Kidney epithelial cell (primary cell): Measurements from ENCODE around the gene AKNA. TPM values are rescaled to one million over a fixed set of nuclear protein-coding genes. Genes with fewer than 3 reads are reported as not detected.

Experiments
- DNase-seq: peaks from one replicate; pipeline ENCODE4 v3.0.0-alpha.2; 2010; ENCODE audit warnings: low read depth
- H3K27me3 ChIP-seq: 2 replicates; pipeline ENCODE4 v1.6.0; 2011; ENCODE audit warnings: low read length; ENCODE audit not compliant: control insufficient read depth, insufficient read depth
- H3K36me3 ChIP-seq: 2 replicates; pipeline ENCODE4 v1.5.1; 2011; ENCODE audit warnings: low read length; ENCODE audit not compliant: control insufficient read depth, insufficient read depth
- H3K4me3 ChIP-seq: 2 replicates; pipeline ENCODE4 v1.5.1; 2011; ENCODE audit warnings: low read depth, mild to moderate bottlenecking, control low read depth, low read length
- total RNA-seq: library from RNA; depleted of rRNA; stranded (reverse); fragments of >200 nt; gene quantifications from 2 replicates; pipeline ENCODE4 v1.2.3, GENCODE V29; 2015
- TF ChIP-seq, protein P1 (sequence below): IDR thresholded peaks from 2 replicates; pipeline ENCODE4 v1.5.1; 2011; ENCODE audit warnings: mild to moderate bottlenecking, moderate library complexity, low read length, control low read depth, inconsistent platforms; ENCODE audit not compliant: insufficient read depth, poor library complexity, severe bottlenecking

Gene AKNA
- total RNA-seq, 1 donor from 2014 or later, result 34.6 TPM

DNA sequence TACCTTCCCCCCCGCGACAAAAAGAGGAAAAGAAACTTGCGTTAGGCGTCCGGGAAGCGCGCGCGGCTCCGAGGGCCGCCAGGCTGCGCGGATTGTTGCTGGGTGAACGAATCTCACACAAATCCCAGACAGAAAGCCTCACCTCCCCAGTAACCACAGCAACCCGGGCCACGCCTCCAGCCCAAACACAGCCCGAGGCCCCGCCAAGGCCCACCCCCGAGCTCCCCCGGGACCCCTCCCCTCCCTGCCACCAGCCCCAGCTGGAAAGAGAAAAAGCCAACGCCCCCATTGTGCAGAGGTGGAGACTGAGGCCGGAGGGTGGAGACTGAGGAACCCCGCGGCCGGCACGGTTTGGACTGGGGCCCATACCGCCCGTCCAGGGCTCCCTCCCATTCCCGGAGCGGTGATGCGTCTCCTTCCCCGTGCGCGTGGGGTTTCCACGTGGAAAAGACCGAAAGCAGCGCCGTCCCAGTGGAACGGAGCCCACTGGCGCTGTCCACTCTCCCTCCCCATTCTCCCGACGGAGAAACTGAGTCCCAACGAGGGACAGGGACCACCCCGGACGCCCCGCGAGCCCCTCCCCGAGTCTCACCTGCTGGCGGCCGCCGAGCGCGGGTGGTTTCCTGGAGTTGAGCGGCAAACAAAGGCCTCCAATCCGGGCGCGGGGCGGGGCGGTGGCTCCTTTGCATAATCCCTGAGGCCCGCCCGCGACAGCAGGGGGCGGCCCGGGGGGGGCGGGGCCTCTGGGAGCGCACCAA is 10.2 kb upstream of the AKNA start:
- Histone ChIP-seq H3K4me3 (peak overlapping the region; percentile 88), H3K27me3 (no peaks in the 10 kb centered on the region), H3K36me3 (no peaks in the 10 kb centered on the region)
- TF ChIP-seq, protein P1, sequence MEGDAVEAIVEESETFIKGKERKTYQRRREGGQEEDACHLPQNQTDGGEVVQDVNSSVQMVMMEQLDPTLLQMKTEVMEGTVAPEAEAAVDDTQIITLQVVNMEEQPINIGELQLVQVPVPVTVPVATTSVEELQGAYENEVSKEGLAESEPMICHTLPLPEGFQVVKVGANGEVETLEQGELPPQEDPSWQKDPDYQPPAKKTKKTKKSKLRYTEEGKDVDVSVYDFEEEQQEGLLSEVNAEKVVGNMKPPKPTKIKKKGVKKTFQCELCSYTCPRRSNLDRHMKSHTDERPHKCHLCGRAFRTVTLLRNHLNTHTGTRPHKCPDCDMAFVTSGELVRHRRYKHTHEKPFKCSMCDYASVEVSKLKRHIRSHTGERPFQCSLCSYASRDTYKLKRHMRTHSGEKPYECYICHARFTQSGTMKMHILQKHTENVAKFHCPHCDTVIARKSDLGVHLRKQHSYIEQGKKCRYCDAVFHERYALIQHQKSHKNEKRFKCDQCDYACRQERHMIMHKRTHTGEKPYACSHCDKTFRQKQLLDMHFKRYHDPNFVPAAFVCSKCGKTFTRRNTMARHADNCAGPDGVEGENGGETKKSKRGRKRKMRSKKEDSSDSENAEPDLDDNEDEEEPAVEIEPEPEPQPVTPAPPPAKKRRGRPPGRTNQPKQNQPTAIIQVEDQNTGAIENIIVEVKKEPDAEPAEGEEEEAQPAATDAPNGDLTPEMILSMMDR, result no peak
- peak; percentile 56 for DNase-seq

DNA sequence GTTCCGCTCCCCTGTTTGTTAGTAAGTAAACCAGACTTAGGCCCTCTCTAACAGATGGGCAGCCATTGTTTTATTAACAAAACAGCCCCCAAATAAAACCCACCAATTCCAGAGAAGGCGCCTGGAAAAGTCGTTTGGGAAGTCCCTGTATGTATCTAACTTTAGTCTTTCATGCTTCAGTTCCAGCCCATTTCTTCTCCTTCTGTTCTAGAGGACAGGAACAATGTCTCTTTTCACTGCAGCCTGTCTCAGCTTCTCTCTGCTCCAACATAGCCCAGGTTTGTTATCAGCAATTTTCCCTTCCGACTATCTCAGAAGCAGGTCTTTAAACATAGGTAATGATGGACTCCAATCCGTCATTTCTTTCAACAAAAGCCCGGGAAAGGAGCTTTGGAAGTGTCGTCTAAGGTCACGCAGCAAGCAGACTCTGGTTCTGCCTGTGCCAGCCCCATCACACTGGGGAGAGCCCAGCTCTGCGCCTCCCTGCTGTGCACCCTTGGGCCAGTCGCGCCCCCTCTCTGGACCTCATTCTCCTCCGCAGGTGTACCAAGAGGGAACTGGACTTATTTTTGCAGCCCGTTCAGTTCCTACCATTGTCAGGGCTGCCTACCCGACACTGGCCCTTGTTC is 9.6 kb upstream of the AKNA start:
- TF ChIP-seq, protein P1, result no peak
- DNase-seq, result no peak
- Histone ChIP-seq H3K36me3 (no peaks in the 10 kb centered on the region), H3K27me3 (no peaks in the 10 kb centered on the region), H3K4me3 (peak overlapping the region; percentile 88)

DNA sequence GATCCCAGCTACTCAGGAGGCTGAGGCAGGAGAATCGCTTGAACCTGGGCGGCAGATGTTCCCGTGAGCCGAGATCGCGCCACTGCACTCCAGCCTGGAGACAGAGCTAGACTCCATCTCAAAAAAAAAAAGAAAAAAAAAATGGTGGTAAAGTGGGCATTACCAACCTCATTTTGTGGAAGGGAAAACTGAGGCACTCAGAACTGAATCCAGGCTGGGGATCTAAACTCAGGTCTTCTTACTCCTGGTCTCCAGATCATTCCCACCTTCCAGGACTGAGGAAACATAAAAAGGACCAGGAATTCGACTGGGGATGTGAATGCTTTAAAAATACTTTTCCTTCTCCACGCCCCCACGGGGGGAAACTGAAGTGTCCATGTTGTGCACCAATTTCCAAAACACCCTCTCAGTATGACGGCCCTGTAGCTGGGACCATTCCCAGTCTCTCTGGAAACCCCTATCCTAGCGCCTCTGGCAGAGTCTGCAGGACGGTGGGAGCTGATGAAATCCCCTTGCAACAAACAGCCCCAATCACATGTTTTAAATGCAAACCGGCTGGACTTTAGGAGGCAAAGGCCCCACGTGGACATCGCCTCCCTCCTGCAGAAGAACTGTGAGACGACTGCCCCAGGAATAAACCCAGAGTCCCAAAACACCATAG is 8.9 kb upstream of the AKNA start:
- TF ChIP-seq, protein P1, result no peak
- H3K27me3 ChIP-seq, result no peaks in the 10 kb centered on the region
- DNase-seq, result no peak
- H3K4me3 ChIP-seq, result no peak overlapping the region
- H3K36me3 ChIP-seq, result no peaks in the 10 kb centered on the region

DNA sequence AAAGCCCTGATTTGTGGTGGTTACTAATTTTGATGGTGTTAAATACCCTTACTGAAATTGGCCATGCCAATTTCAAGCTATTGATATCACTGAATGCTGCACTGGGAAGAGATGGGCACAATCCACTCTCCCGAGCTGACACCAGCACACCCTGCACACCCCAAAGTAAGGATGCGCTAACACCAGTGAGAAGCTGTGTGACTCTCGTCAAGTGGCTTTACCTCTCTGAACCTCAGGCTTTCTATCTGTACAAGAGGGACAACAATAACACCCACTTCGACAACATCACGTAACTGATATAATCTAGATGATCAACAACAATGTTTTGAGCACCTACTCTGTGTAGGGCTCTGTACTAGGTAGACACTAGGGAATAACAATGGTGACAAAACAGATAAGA is 8.0 kb upstream of the AKNA start:
- H3K4me3 ChIP-seq, result no peak overlapping the region
- DNase-seq, result no peak
- no peaks in the 10 kb centered on the region for H3K36me3 ChIP-seq
- no peaks in the 10 kb centered on the region for H3K27me3 ChIP-seq
- TF ChIP-seq, protein P1, result no peak

DNA sequence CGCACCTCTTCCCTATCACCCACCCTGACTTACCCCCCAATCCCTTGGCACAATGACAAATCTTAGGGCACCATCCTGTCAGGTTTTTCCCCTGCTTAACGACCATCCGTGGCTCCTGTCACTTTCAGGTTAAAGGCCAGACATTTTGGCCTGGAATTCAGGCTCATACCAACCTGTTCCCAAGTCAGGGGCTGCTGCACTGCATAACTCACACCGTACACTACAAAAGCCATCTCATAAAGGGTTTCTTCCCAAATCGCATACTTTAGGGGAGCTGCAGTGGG is 7.5 kb upstream of the AKNA start:
- H3K27me3 ChIP-seq, result no peaks in the 10 kb centered on the region
- no peak for DNase-seq
- H3K4me3 ChIP-seq, result no peak overlapping the region
- TF ChIP-seq, protein P1, result no peak
- no peaks in the 10 kb centered on the region for H3K36me3 ChIP-seq
